ENCODE measurements around the gene BROX.

Gene BROX

DNA sequence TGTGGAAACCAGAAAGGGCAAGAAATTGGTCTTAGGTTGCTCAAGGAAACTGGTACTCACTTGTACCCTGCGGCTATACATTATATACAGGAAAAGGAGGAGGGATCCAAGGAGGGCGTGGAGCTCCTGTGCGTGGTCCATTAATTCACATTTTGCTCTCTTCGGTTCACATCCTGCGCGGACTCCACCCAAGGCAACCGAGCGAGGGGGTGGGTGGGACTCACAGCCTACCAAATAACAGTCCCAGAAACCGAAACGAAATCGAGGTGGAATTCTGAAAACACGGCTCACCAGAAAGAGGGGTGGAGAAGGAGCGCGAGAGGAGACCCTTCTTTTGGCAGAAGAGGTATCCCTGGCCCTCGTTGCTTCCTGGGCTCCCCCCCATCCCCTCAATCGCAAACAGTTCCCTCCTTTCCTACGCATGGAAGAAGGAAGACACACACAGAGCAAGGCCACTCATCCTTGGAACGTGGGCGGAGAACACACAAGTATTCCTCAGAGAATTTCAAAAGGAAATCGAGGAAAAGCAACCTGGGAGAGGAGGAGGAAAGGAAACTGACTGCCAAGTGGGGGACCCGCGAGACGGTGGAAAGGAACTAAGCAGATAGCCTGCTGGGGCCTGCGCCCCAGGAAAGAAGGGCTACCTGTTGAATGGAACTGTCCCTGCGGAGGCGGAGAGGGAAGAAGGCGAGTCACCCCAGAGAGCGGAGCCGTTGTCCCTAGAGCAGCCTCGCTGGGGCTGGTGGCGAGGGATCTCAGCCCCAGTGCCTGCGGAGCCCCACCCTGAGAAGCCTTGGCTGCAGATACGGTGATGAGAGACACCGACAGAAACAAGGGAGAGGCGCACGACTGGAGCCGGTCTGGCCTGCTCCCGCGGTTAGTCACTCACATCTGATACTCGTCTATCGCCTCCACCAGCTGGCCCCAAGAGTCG is 778 bp upstream of the BROX start (continued):
- TF ChIP-seq, protein P1, sequence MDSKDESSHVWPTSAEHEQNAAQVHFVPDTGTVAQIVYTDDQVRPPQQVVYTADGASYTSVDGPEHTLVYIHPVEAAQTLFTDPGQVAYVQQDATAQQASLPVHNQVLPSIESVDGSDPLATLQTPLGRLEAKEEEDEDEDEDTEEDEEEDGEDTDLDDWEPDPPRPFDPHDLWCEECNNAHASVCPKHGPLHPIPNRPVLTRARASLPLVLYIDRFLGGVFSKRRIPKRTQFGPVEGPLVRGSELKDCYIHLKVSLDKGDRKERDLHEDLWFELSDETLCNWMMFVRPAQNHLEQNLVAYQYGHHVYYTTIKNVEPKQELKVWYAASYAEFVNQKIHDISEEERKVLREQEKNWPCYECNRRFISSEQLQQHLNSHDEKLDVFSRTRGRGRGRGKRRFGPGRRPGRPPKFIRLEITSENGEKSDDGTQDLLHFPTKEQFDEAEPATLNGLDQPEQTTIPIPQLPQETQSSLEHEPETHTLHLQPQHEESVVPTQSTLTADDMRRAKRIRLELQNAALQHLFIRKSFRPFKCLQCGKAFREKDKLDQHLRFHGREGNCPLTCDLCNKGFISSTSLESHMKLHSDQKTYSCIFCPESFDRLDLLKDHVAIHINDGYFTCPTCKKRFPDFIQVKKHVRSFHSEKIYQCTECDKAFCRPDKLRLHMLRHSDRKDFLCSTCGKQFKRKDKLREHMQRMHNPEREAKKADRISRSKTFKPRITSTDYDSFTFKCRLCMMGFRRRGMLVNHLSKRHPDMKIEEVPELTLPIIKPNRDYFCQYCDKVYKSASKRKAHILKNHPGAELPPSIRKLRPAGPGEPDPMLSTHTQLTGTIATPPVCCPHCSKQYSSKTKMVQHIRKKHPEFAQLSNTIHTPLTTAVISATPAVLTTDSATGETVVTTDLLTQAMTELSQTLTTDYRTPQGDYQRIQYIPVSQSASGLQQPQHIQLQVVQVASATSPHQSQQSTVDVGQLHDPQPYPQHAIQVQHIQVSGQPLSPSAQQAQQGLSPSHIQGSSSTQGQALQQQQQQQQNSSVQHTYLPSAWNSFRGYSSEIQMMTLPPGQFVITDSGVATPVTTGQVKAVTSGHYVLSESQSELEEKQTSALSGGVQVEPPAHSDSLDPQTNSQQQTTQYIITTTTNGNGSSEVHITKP (tag by site-specific recombination; IDR thresholded peaks at IDR 0.05): peak; percentile 99
- TF ChIP-seq GLIS1 (tag by site-specific recombination; IDR thresholded peaks at IDR 0.05) (no peak), ZNF24 (tag by site-specific recombination; IDR thresholded peaks at IDR 0.05) (no peak), ZNF324 (tag by site-specific recombination; IDR thresholded peaks at IDR 0.05) (no peak), GLI2 (tag by site-specific recombination; IDR thresholded peaks at IDR 0.05; ENCODE audit: borderline replicate concordance, low read depth) (no peak), ZNF830 (tag by site-specific recombination; IDR thresholded peaks at IDR 0.05; ENCODE audit: low read depth) (no peak), ZNF223 (tag by site-specific recombination; IDR thresholded peaks at IDR 0.05) (no peak), ZNF600 (tag by site-specific recombination; IDR thresholded peaks at IDR 0.05) (peak; percentile 35), ZNF16 (tag by site-specific recombination; IDR thresholded peaks at IDR 0.05; ENCODE audit: low read depth) (no peak), ZNF292 (tag by site-specific recombination; IDR thresholded peaks at IDR 0.05; ENCODE audit: borderline replicate concordance, low read depth) (no peak), HOXD13 (CRISPR knock-in tag; IDR thresholded peaks at IDR 0.05; ENCODE audit: borderline replicate concordance) (no peak), CTCF (tag by site-specific recombination; IDR thresholded peaks at IDR 0.05) (no peak; the same call in 1 of the 2 replicates), ZNF112 (tag by site-specific recombination; IDR thresholded peaks at IDR 0.05) (no peak), INSM2 (tag by site-specific recombination; IDR thresholded peaks at IDR 0.05) (no peak), ZNF184 (tag by site-specific recombination; IDR thresholded peaks at IDR 0.05) (no peak), ZSCAN16 (tag by site-specific recombination; IDR thresholded peaks at IDR 0.05) (no peak), ZNF404 (tag by site-specific recombination; IDR thresholded peaks at IDR 0.05) (no peak), ZFP3 (tag by site-specific recombination; IDR thresholded peaks at IDR 0.05; ENCODE audit: low read depth) (no peak), ZBTB8A (tag by site-specific recombination; IDR thresholded peaks at IDR 0.05) (no peak; the same call in 1 of the 2 replicates), ZNF366 (tag by site-specific recombination; conservative IDR thresholded peaks at IDR 0.05) (peak; percentile 83), ZNF658 (tag by site-specific recombination; IDR thresholded peaks at IDR 0.05) (no peak), ZNF707 (tag by site-specific recombination; IDR thresholded peaks at IDR 0.05) (no peak), ZNF548 (tag by site-specific recombination; IDR thresholded peaks at IDR 0.05) (no peak), ZNF660 (tag by site-specific recombination; IDR thresholded peaks at IDR 0.05) (peak; percentile 73)
- TF ChIP-seq, protein P2, sequence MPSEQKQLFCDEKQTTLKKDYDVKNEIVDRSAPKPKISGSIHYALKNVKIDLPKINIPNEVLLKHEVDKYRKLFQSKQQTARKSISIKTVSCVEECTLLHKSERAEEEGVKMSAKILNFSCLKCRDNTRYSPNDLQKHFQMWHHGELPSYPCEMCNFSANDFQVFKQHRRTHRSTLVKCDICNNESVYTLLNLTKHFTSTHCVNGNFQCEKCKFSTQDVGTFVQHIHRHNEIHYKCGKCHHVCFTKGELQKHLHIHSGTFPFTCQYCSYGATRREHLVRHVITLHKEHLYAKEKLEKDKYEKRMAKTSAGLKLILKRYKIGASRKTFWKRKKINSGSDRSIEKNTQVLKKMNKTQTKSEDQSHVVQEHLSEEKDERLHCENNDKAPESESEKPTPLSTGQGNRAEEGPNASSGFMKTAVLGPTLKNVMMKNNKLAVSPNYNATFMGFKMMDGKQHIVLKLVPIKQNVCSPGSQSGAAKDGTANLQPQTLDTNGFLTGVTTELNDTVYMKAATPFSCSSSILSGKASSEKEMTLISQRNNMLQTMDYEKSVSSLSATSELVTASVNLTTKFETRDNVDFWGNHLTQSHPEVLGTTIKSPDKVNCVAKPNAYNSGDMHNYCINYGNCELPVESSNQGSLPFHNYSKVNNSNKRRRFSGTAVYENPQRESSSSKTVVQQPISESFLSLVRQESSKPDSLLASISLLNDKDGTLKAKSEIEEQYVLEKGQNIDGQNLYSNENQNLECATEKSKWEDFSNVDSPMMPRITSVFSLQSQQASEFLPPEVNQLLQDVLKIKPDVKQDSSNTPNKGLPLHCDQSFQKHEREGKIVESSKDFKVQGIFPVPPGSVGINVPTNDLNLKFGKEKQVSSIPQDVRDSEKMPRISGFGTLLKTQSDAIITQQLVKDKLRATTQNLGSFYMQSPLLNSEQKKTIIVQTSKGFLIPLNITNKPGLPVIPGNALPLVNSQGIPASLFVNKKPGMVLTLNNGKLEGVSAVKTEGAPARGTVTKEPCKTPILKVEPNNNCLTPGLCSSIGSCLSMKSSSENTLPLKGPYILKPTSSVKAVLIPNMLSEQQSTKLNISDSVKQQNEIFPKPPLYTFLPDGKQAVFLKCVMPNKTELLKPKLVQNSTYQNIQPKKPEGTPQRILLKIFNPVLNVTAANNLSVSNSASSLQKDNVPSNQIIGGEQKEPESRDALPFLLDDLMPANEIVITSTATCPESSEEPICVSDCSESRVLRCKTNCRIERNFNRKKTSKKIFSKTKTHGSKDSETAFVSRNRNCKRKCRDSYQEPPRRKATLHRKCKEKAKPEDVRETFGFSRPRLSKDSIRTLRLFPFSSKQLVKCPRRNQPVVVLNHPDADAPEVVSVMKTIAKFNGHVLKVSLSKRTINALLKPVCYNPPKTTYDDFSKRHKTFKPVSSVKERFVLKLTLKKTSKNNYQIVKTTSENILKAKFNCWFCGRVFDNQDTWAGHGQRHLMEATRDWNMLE (tag by site-specific recombination; conservative IDR thresholded peaks at IDR 0.05; ENCODE audit: low read depth): no peak
- TF ChIP-seq, protein P3, sequence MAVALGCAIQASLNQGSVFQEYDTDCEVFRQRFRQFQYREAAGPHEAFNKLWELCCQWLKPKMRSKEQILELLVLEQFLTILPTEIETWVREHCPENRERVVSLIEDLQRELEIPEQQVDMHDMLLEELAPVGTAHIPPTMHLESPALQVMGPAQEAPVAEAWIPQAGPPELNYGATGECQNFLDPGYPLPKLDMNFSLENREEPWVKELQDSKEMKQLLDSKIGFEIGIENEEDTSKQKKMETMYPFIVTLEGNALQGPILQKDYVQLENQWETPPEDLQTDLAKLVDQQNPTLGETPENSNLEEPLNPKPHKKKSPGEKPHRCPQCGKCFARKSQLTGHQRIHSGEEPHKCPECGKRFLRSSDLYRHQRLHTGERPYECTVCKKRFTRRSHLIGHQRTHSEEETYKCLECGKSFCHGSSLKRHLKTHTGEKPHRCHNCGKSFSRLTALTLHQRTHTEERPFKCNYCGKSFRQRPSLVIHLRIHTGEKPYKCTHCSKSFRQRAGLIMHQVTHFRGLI (tag by site-specific recombination; IDR thresholded peaks at IDR 0.05): no peak

Data from HEK293 (cell line).